ENCODE results near the gene NPEPL1.

The NPEPL1 gene

GRCh38 chr20:58715801-58716475 lies 23.3 kb downstream of the NPEPL1 start:
- DNase-seq, result no peak

GRCh38 chr20:58716476-58717277 lies 24.1 kb downstream of the NPEPL1 start:
- no peak for DNase-seq

- DNase-seq, result no peak
These were observed 24.9 kb downstream of the NPEPL1 start for GRCh38 chr20:58717278-58718091.

GRCh38 chr20:58718121-58718563 lies 25.5 kb downstream of the NPEPL1 start:
- no peak for DNase-seq

GRCh38 chr20:58718729-58719128 lies 26.1 kb downstream of the NPEPL1 start:
- DNase-seq, result no peak

- DNase-seq, result no peak
These were observed 26.7 kb downstream of the NPEPL1 start for GRCh38 chr20:58719258-58719657.

- no peak for DNase-seq
These were observed 27.4 kb downstream of the NPEPL1 start for GRCh38 chr20:58719971-58720371.

- no peak for DNase-seq
These were observed 28.3 kb downstream of the NPEPL1 start for GRCh38 chr20:58720890-58721289.

GRCh38 chr20:58721951-58722778 lies 29.6 kb downstream of the NPEPL1 start:
- no peak for DNase-seq

GRCh38 chr20:58722877-58723627 lies 30.5 kb downstream of the NPEPL1 start:
- DNase-seq, result no peak

- no peak for DNase-seq
These were observed 31.0 kb downstream of the NPEPL1 start for GRCh38 chr20:58723628-58723984.

- peak; percentile 35 for DNase-seq
These were observed 33.6 kb downstream of the NPEPL1 start for GRCh38 chr20:58726156-58726555.

GRCh38 chr20:58731192-58731591 lies 38.6 kb downstream of the NPEPL1 start:
- DNase-seq, result no peak

GRCh38 chr20:58737198-58737597 lies 44.6 kb downstream of the NPEPL1 start:
- no peak for DNase-seq

- DNase-seq, result no peak
These were observed 48.0 kb downstream of the NPEPL1 start for GRCh38 chr20:58740356-58741308.

GRCh38 chr20:58741384-58741783 lies 48.8 kb downstream of the NPEPL1 start:
- DNase-seq, result no peak

GRCh38 chr20:58742668-58743566 lies 50.3 kb downstream of the NPEPL1 start:
- DNase-seq, result no peak

GRCh38 chr20:58743929-58744534 lies 51.4 kb downstream of the NPEPL1 start:
- no peak for DNase-seq

- DNase-seq, result no peak
These were observed 52.2 kb downstream of the NPEPL1 start for GRCh38 chr20:58744836-58745235.
